Tibial nerve (tissue), 4 donors: Measurements from ENCODE around the gene PANK4. TPM values are rescaled to one million over a fixed set of nuclear protein-coding genes. Genes with fewer than 3 reads are reported as not detected.

Experiments used
- DNase-seq, 2 donors: peaks; one replicate each; pipeline ENCODE4 v3.0.0-alpha.2; 2019; ENCODE audit warnings: low spot score in 2 of 2
- H3K27ac ChIP-seq, 4 donors: fragments of 200-600 bp; sonication (generic) in 3 of 4; one replicate each; pipeline ENCODE4 v1.5.1; 2017 to 2019; ENCODE audit warnings: mild to moderate bottlenecking in 1 of 4
- H3K27me3 ChIP-seq, 2 donors: fragments of 200-600 bp; sonication (generic) in 1 of 2; one replicate each; pipeline versions ENCODE4 v1.5.1 to v1.6.0; 2017 to 2019
- H3K36me3 ChIP-seq, 3 donors: fragments of 200-600 bp; sonication (generic); one replicate each; pipeline ENCODE4 v1.5.1; 2018 to 2019
- H3K4me1 ChIP-seq, 4 donors: fragments of 200-600 bp; sonication (generic) in 3 of 4; one replicate each; pipeline ENCODE4 v1.5.1; 2017 to 2019
- H3K4me3 ChIP-seq, 4 donors: fragments of 200-600 bp; sonication (generic) in 3 of 4; one replicate each; pipeline ENCODE4 v1.5.1; 2017 to 2019; ENCODE audit warnings: mild to moderate bottlenecking in 1 of 4, moderate library complexity in 1 of 4
- H3K9me3 ChIP-seq, 4 donors: fragments of 200-600 bp; sonication (generic) in 3 of 4; one replicate each; pipeline ENCODE4 v1.5.1; 2017 to 2019
- CTCF ChIP-seq, 5 experiments: fragments of 200-600 bp in 3 of 5; fragments of 450-650 bp in 2 of 5; sonication (generic) in 3 of 5; IDR thresholded peaks; one replicate each; pipeline ENCODE4 v1.5.1; 2016 to 2019; ENCODE audit warnings: antibody characterized with exemption in 5 of 5, mild to moderate bottlenecking in 3 of 5, moderate library complexity in 2 of 5
- EP300 ChIP-seq, 2 donors: sonication (generic); formaldehyde crosslinking; IDR thresholded peaks; one replicate each; pipeline ENCODE4 v1.6.1; 2017; ENCODE audit warnings: antibody characterized with exemption in 2 of 2, mild to moderate bottlenecking in 1 of 2
- POLR2A ChIP-seq, 2 donors: fragments of 450-650 bp; IDR thresholded peaks; one replicate each; pipeline ENCODE4 v1.6.1; 2017; ENCODE audit warnings: antibody characterized with exemption in 2 of 2, mild to moderate bottlenecking in 2 of 2, moderate library complexity in 2 of 2
- WGBS, 2 donors: methylation state at CpG; one replicate each; pipeline ENCODE4 v1.1.5; 2018; 5-methylcytosine and 5-hydroxymethylcytosine counted together
- total RNA-seq, 4 donors: library from RNA; depleted of rRNA; stranded (reverse); fragments of >200 nt; gene quantifications; one replicate each; pipeline ENCODE4 v1.1.0, GENCODE V29; 2016

The PANK4 gene
- total RNA-seq, 4 donors from 2014 or later: 14.2 to 50.0 (median 38.1) TPM

GRCh38 chr1:2458687-2459086 is 67.7 kb downstream of the PANK4 start:
- WGBS, 2 donors: 81 to 91% methylated on average over 13 to 16 of the region's 18 CpGs
- Histone ChIP-seq H3K4me1 (peaks cover 0 to 8% (median 0%) of the 10 kb centered on the region in 4 donors), H3K27me3 (peaks cover 0 to 72% of the 10 kb centered on the region in 2 donors), H3K9me3 (no peaks in the 10 kb centered on the region), H3K36me3 (no peaks in the 10 kb centered on the region), H3K4me3 (no peak overlapping the region), H3K27ac (no peak overlapping the region)
- TF ChIP-seq CTCF (IDR thresholded peaks at IDR 0.05): no peak
- no peak for TF ChIP-seq POLR2A (IDR thresholded peaks at IDR 0.05)
- TF ChIP-seq EP300 (IDR thresholded peaks at IDR 0.05): no peak
- DNase-seq: no peak

Other genes with a start within 250 kb of the PANK4 start
- 10 to 100 TPM in 3 of 4 donors, 1 to 10 TPM in 1; 8.7 to 21.9 (median 16.1) TPM for gene MORN1, start 135.0 kb downstream of the PANK4 start, total RNA-seq
- 10 to 100 TPM; 56.4 to 76.8 (median 66.8) TPM for gene RER1, start 134.8 kb downstream of the PANK4 start, total RNA-seq
- gene PEX10, start 114.0 kb downstream of the PANK4 start, total RNA-seq: 10 to 100 TPM; 27.6 to 44.7 (median 37.8) TPM
- under 1 TPM; 0.21 to 0.59 (median 0.26) TPM for gene PLCH2, start 50.3 kb downstream of the PANK4 start, total RNA-seq
- under 1 TPM in 1 of 4 donors, not detected in 3; 0.87 TPM for gene HES5, start 3.7 kb upstream of the PANK4 start, total RNA-seq
- 100 to 1,000 TPM in 1 of 4 donors, 10 to 100 TPM in 3; 64.9 to 105 (median 91.1) TPM for gene TNFRSF14, start 29.8 kb upstream of the PANK4 start, total RNA-seq
- gene PRXL2B, start 60.2 kb upstream of the PANK4 start, total RNA-seq: 10 to 100 TPM; 14.4 to 18.0 (median 16.9) TPM
- gene MMEL1, start 106.4 kb upstream of the PANK4 start, total RNA-seq: 1 to 10 TPM in 1 of 4 donors, under 1 TPM in 1, not detected in 2; 0.21 to 2.2 TPM